Natural killer cell (primary cell): ENCODE measurements around the gene RAD51B. TPM values are rescaled to one million over a fixed set of nuclear protein-coding genes. Genes with fewer than 3 reads are reported as not detected.

Experiments
- ATAC-seq, 3 donors: fragments of 150-1000 bp in 2 of 3; fragments of 200-7000 bp in 1 of 3; cut with Tn5 transposase; 1 replicate in 1 of 3; 2 replicates in 2 of 3; pipeline ENCODE4 v1.10.0; 2021; ENCODE audit warnings: mild to moderate bottlenecking in 2 of 3, moderate library complexity in 2 of 3
- DNase-seq, 2 donors: peaks; one replicate each; pipeline versions ENCODE4 v3.0.0 to v3.0.0-alpha.2; 2013 to 2021; ENCODE audit warnings: mixed read lengths in 1 of 2
- H3K27ac ChIP-seq: one replicate; pipeline ENCODE4 v1.5.1; 2013; ENCODE audit warnings: mild to moderate bottlenecking, low read length
- H3K27me3 ChIP-seq: one replicate; pipeline ENCODE4 v1.6.1; 2013; ENCODE audit warnings: low read length; ENCODE audit not compliant: control insufficient read depth, insufficient read depth
- H3K36me3 ChIP-seq: one replicate; pipeline ENCODE4 v1.6.1; 2013; ENCODE audit warnings: low read length; ENCODE audit not compliant: control insufficient read depth, insufficient read depth
- H3K4me1 ChIP-seq: one replicate; pipeline ENCODE4 v1.6.1; 2013; ENCODE audit warnings: low read length; ENCODE audit not compliant: control insufficient read depth, insufficient read depth
- H3K4me3 ChIP-seq: one replicate; pipeline ENCODE4 v1.5.1; 2013; ENCODE audit warnings: low read length
- H3K9me3 ChIP-seq: one replicate; pipeline ENCODE4 v1.6.1; 2013; ENCODE audit warnings: low read length; ENCODE audit not compliant: control insufficient read depth, insufficient read depth
- H3K27ac Mint-ChIP-seq, 2 donors: one replicate each; pipeline ENCODE4 v1.8.0; 2022; ENCODE audit warnings: mild to moderate bottlenecking in 2 of 2, mixed read lengths in 2 of 2, moderate library complexity in 1 of 2
- H3K27me3 Mint-ChIP-seq, 2 donors: one replicate each; pipeline ENCODE4 v1.8.0; 2022; ENCODE audit warnings: low read depth in 2 of 2, mixed read lengths in 2 of 2
- H3K36me3 Mint-ChIP-seq: one replicate; pipeline ENCODE4 v1.8.0; 2022; ENCODE audit warnings: mixed read lengths
- H3K4me1 Mint-ChIP-seq, 2 donors: one replicate each; pipeline ENCODE4 v1.8.0; 2022; ENCODE audit warnings: mixed read lengths in 2 of 2
- H3K4me3 Mint-ChIP-seq: one replicate; pipeline ENCODE4 v1.8.0; 2022; ENCODE audit warnings: mild to moderate bottlenecking, moderate library complexity, mixed read lengths
- H3K9me3 Mint-ChIP-seq, 2 donors: one replicate each; pipeline ENCODE4 v1.8.0; 2022; ENCODE audit warnings: mixed read lengths in 2 of 2
- WGBS: methylation state at CpG from one replicate; pipeline ENCODE4 v1.1.7; 2013; ENCODE audit warnings: missing lambda C conversion rate; ENCODE audit not compliant: insufficient coverage; 5-methylcytosine and 5-hydroxymethylcytosine counted together
- intact Hi-C: fragments of 100-400 bp; cut with micrococcal nuclease; formaldehyde crosslinking; loops from one replicate; pipeline ENCODE4 v1.14.2; 2022
- total RNA-seq, 4 donors: library from RNA; stranded (reverse); fragments of 120-200 nt in 1 of 4; gene quantifications; one replicate each; pipeline versions ENCODE4 v1.2.3 to v1.2.4, GENCODE V29; 2013 to 2022
- TF ChIP-seq, protein P1 (sequence below): fragments of 200-600 bp; IDR thresholded peaks from one replicate; pipeline ENCODE4 v1.8.0; 2022; ENCODE audit warnings: antibody characterized with exemption

The RAD51B gene
- total RNA-seq, 3 donors from 2014 or later (not counting 1 experiment from before 2014, with no cell fraction given): 28.1 to 37.6 (median 28.6) TPM

DNA sequence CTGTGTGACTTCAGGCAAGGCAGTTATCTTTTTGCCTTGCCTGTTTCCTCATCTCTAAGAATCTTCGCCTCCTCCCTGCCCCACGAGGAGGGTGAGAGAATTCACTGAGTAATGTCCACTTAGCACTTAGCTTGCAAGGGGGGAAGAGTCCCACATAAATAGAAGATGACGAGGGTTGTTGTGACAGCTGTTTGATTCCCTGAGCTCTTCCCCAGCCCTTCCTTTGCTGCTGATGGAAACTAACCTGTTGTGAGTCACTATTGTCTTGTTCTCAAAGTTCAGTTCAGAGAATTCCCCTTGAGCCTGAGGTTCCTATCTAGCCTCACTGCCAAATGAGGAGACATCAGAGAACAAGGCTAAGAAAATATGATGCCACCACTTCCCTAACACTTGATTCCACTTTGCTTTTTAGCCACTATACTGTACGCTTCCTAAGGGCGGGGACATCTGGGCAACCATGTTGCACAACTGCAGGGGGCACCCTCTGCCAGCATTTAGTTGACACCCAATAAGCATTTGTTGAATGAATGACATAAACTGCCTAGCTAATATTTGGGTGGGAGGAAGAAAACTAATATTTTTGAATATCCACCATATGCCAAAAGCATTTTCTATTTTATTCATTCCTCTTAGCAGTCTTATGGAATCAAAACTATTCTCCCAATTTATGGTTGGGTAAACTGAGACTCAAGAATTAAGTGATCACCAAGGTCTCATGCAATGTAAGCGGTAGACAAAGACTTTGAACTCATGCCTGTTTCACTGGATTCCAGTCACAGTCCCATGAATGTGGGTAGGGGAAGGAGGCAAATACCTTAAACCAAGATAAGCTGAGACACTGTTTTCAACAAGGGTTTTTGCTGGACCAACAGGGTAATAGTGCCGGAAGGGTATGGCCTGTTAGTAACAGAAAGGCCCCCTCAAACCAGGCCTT is 895.7 kb downstream of the RAD51B start:
- Mint-ChIP-seq H3K27me3 (peaks cover 0 to 2% of the 10 kb centered on the region in 2 donors), H3K27ac (peak overlapping the region in 1 of 2 donors; percentile 24), H3K36me3 (no peaks in the 10 kb centered on the region), H3K4me3 (no peak overlapping the region), H3K9me3 (peaks cover 2 to 3% of the 10 kb centered on the region in 2 donors), H3K4me1 (peaks cover 52 to 55% of the 10 kb centered on the region in 2 donors)
- H3K27me3 ChIP-seq: no peaks in the 10 kb centered on the region
- TF ChIP-seq, protein P1, sequence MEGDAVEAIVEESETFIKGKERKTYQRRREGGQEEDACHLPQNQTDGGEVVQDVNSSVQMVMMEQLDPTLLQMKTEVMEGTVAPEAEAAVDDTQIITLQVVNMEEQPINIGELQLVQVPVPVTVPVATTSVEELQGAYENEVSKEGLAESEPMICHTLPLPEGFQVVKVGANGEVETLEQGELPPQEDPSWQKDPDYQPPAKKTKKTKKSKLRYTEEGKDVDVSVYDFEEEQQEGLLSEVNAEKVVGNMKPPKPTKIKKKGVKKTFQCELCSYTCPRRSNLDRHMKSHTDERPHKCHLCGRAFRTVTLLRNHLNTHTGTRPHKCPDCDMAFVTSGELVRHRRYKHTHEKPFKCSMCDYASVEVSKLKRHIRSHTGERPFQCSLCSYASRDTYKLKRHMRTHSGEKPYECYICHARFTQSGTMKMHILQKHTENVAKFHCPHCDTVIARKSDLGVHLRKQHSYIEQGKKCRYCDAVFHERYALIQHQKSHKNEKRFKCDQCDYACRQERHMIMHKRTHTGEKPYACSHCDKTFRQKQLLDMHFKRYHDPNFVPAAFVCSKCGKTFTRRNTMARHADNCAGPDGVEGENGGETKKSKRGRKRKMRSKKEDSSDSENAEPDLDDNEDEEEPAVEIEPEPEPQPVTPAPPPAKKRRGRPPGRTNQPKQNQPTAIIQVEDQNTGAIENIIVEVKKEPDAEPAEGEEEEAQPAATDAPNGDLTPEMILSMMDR: no peak
- H3K4me3 ChIP-seq: no peak overlapping the region
- H3K4me1 ChIP-seq: peaks cover 26% of the 10 kb centered on the region
- intact Hi-C loops: no loop called here
- ATAC-seq: no peak
- DNase-seq: no peak
- H3K9me3 ChIP-seq: peaks cover under 1% of the 10 kb centered on the region
- no peak overlapping the region for H3K27ac ChIP-seq
- H3K36me3 ChIP-seq: no peaks in the 10 kb centered on the region
- WGBS: 93% methylated on average over 7 of the region's 7 CpGs

DNA sequence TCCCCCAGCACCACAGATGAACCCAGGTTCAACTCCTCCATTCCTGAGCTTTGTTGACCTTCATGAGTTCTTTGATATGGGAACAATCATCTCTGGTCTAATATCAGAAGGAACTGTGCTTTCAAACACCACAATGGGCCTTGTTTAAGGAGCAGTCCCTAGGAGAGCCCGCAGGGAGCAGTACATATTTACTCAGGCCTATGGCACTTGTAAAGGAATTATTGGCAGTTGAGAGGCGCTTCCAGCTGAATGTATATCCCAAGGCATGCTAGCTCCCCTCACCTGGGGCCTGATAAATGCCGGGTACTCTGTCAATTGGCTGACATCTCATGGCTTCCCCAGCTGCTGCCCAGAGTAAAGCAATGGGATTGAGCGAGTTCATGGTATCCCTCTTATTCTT is 897.1 kb downstream of the RAD51B start:
- TF ChIP-seq, protein P1: no peak
- no peak overlapping the region for H3K4me3 Mint-ChIP-seq
- Histone ChIP-seq H3K27me3 (no peaks in the 10 kb centered on the region), H3K36me3 (no peaks in the 10 kb centered on the region), H3K4me1 (peaks cover 21% of the 10 kb centered on the region), H3K27ac (no peak overlapping the region), H3K9me3 (peaks cover 5% of the 10 kb centered on the region), H3K4me3 (no peak overlapping the region)
- ATAC-seq (no peak), DNase-seq (no peak)
- H3K27ac Mint-ChIP-seq: no peak overlapping the region
- WGBS: over 99% methylated on average over 4 of the region's 4 CpGs
- H3K36me3 Mint-ChIP-seq: no peaks in the 10 kb centered on the region
- intact Hi-C loops: no loop called here
- peaks cover 2 to 3% of the 10 kb centered on the region in 2 donors for H3K9me3 Mint-ChIP-seq
- peaks cover 50 to 52% of the 10 kb centered on the region in 2 donors for H3K4me1 Mint-ChIP-seq
- H3K27me3 Mint-ChIP-seq: peaks cover 0 to 2% of the 10 kb centered on the region in 2 donors

DNA sequence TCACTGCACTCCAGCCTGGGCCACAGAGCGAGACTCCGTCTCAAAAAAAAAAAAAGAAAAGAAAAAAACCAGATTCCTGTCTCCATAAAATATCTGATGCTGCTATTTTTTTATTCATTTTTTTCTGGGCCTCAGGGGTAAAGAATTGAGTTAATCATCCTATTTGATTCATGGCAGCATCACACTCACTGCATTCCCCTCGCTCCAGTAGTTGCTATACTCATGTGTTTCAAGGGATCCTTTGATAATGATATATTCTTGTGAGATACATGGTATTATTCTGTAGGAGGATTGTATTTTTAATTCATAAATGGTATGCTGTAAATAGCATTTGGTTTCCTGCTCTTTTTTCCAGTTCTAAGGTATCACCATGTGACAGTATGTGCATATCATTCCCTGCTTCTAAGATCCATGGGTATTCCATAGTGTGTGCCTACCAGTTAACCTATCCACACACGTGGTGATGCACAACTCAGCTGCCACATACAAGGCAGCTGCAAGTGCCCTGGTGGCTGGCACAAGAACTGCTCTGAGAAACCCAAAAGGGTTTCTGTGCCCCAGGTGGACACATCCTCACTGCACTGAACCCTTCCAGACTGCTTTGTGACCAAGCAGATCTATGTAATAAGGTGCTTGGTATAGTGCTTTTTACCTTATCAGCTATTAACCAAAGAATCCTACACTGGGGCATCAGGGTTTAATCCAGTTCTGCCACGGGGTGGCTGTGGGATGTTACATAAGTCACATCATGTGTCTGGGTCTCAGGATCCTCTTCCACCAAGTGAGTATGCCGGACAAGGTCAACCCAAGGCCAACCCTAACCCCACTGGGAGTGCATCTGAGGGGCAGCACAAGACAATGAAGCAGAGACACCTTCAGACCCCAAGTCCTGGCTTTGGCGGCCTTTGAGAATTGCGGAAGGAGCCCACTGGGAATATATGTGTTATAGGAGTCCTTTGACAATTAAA is 898.7 kb downstream of the RAD51B start:
- ATAC-seq (peak in 2 of 3 donors; percentile 22 to 44), DNase-seq (peak in 1 of 2 donors; percentile 37)
- H3K9me3 ChIP-seq: peaks cover 5% of the 10 kb centered on the region
- Mint-ChIP-seq H3K36me3 (no peaks in the 10 kb centered on the region), H3K9me3 (peaks cover 2 to 3% of the 10 kb centered on the region in 2 donors), H3K27ac (no peak overlapping the region), H3K4me1 (peaks cover 34 to 36% of the 10 kb centered on the region in 2 donors), H3K4me3 (no peak overlapping the region), H3K27me3 (peaks cover 0 to 2% of the 10 kb centered on the region in 2 donors)
- intact Hi-C loops: loop anchor here (2.0 kb wide), 1 partner anchor 70 kb away; no protein-coding TSS in a partner anchor
- peaks cover 10% of the 10 kb centered on the region for H3K4me1 ChIP-seq
- no peaks in the 10 kb centered on the region for H3K36me3 ChIP-seq
- no peak overlapping the region for H3K4me3 ChIP-seq
- H3K27me3 ChIP-seq: no peaks in the 10 kb centered on the region
- TF ChIP-seq, protein P1: peak; percentile 16
- 83% methylated on average over 7 of the region's 8 CpGs for WGBS
- no peak overlapping the region for H3K27ac ChIP-seq
